HepG2 (cell line): ENCODE measurements around the gene GPX7.

Experiments used
- BATF2 ChIP-seq: sonication (generic); formaldehyde crosslinking; IDR thresholded peaks from 2 replicates; pipeline ENCODE4 v1.8.0; 2022; ENCODE audit warnings: mild to moderate bottlenecking, missing genetic modification reagents, moderate library complexity
- CEBPG ChIP-seq: IDR thresholded peaks from 2 replicates; pipeline ENCODE4 v1.6.1; 2016
- CHD4 ChIP-seq: fragments of 200-600 bp; sonication (generic); IDR thresholded peaks from 2 replicates; pipeline ENCODE4 v1.7.0; 2017; ENCODE audit warnings: mild to moderate bottlenecking, low read length, borderline replicate concordance
- EZH2 ChIP-seq: conservative IDR thresholded peaks from 2 replicates; pipeline ENCODE4 v1.6.1; 2012; ENCODE audit warnings: mild to moderate bottlenecking, low read depth, low read length, moderate library complexity
- NR2F2 ChIP-seq: IDR thresholded peaks from 2 replicates; pipeline ENCODE4 v1.6.1; 2012; ENCODE audit warnings: low read depth, inconsistent platforms, borderline replicate concordance
- RXRA ChIP-seq: sonication (generic); formaldehyde crosslinking; IDR thresholded peaks from 2 replicates; pipeline ENCODE4 v1.5.1; 2020; ENCODE audit warnings: missing genetic modification reagents
- TAF15 ChIP-seq: fragments of 200-400 bp; formaldehyde crosslinking; IDR thresholded peaks from one replicate; pipeline ENCODE4 v1.6.1; 2018; ENCODE audit warnings: mild to moderate bottlenecking, low read depth, low read length; ENCODE audit not compliant: poor library complexity, severe bottlenecking
- YY1 ChIP-seq: IDR thresholded peaks from 2 replicates; pipeline ENCODE4 v1.6.1; 2011; ENCODE audit warnings: low read length, low read depth, moderate library complexity, mild to moderate bottlenecking; ENCODE audit not compliant: insufficient read depth, insufficient replicate concordance

DNA sequence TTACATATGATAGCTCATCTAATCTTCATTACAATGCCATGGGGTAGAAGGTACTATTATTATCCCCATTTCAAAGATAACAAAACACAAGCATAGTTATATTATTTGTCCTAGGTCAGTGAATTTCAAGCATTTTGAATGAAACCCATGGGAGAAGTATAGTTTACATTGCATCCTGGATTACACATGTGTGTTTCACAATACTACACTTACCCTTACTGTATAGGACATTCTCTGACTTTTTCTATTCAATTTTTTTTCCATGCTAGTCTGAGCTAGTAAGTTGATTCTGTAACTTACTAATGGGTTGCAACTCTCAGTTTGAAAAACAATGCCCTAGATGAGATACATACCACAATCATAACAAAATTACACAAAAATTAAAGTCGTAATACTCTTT lies 8.7 kb upstream of the GPX7 start:
- TF ChIP-seq CHD4 (no peak), EZH2 (no peak), RXRA (no peak), TAF15 (no peak), CEBPG (CRISPR knock-in tag) (no peak), YY1 (no peak), BATF2 (CRISPR knock-in tag) (no peak), NR2F2 (no peak)
